Liver (tissue), 9 donors: Measurements from ENCODE around the gene ZNF684. TPM values are rescaled to one million over a fixed set of nuclear protein-coding genes. Genes with fewer than 3 reads are reported as not detected.
"Not testable (repeated sequence)": the region's sequence is repeated elsewhere in the genome, so short reads cannot be mapped to it uniquely, and the experiment has no call there.

ENCODE experiments used
- DNase-seq: peaks from one replicate; pipeline ENCODE4 v3.0.0-alpha.2; 2017; ENCODE audit warnings: low spot score
- H3K27ac ChIP-seq, 2 donors: one replicate each; pipeline ENCODE4 v1.7.0; 2013; ENCODE audit warnings: inconsistent platforms in 2 of 2, low read length in 2 of 2, control low read depth in 1 of 2, low read depth in 1 of 2, mild to moderate bottlenecking in 1 of 2
- H3K27me3 ChIP-seq, 4 donors: one replicate each; pipeline versions ENCODE4 v1.6.1 to v1.7.0; 2013; ENCODE audit warnings: low read length in 3 of 4, inconsistent platforms in 1 of 4, mild to moderate bottlenecking in 1 of 4, moderate library complexity in 1 of 4; ENCODE audit not compliant: control insufficient read depth in 4 of 4, insufficient read depth in 4 of 4
- H3K36me3 ChIP-seq, 4 donors: one replicate each; pipeline versions ENCODE4 v1.6.1 to v1.7.0; 2013; ENCODE audit warnings: low read length in 3 of 4, mild to moderate bottlenecking in 3 of 4, low read depth in 1 of 4, moderate library complexity in 1 of 4; ENCODE audit not compliant: control insufficient read depth in 4 of 4, insufficient read depth in 3 of 4
- H3K4me1 ChIP-seq, 4 donors: one replicate each; pipeline versions ENCODE4 v1.6.1 to v1.7.0; 2013; ENCODE audit warnings: low read length in 3 of 4, mild to moderate bottlenecking in 3 of 4, moderate library complexity in 1 of 4; ENCODE audit not compliant: control insufficient read depth in 4 of 4, insufficient read depth in 4 of 4
- H3K4me3 ChIP-seq, 3 donors: one replicate each; pipeline versions ENCODE4 v1.6.1 to v1.7.0; 2013; ENCODE audit warnings: low read length in 3 of 3, control low read depth in 1 of 3, low read depth in 1 of 3, mild to moderate bottlenecking in 1 of 3
- H3K9ac ChIP-seq, 2 donors: one replicate each; pipeline ENCODE4 v1.7.0; 2013; ENCODE audit warnings: low read length in 2 of 2, mild to moderate bottlenecking in 2 of 2, moderate library complexity in 2 of 2, control low read depth in 1 of 2, low read depth in 1 of 2
- H3K9me3 ChIP-seq, 4 donors: one replicate each; pipeline versions ENCODE4 v1.6.1 to v1.7.0; 2013; ENCODE audit warnings: low read length in 3 of 4; ENCODE audit not compliant: control insufficient read depth in 4 of 4
- EGR1 ChIP-seq, 2 donors: IDR thresholded peaks; 2 replicates each; pipeline ENCODE4 v1.6.1; 2016 to 2018; ENCODE audit warnings: antibody characterized with exemption in 2 of 2, low read depth in 2 of 2
- FOXA1 ChIP-seq: IDR thresholded peaks from 2 replicates; pipeline ENCODE4 v1.6.1; 2016; ENCODE audit warnings: antibody characterized with exemption
- FOXA2 ChIP-seq: IDR thresholded peaks from 2 replicates; pipeline ENCODE4 v1.6.1; 2016; ENCODE audit warnings: antibody characterized with exemption
- GABPA ChIP-seq, 2 donors: IDR thresholded peaks in 1 of 2; conservative IDR thresholded peaks in 1 of 2; 2 replicates each; pipeline ENCODE4 v1.6.1; 2016; ENCODE audit warnings: antibody characterized with exemption in 2 of 2, mild to moderate bottlenecking in 1 of 2, moderate library complexity in 1 of 2
- HNF4A ChIP-seq, 2 donors: conservative IDR thresholded peaks; 2 replicates each; pipeline ENCODE4 v1.6.1; 2016; ENCODE audit warnings: antibody characterized with exemption in 2 of 2, mild to moderate bottlenecking in 2 of 2
- HNF4G ChIP-seq: IDR thresholded peaks from 2 replicates; pipeline ENCODE4 v1.6.1; 2016; ENCODE audit warnings: antibody characterized with exemption
- JUND ChIP-seq, 2 donors: IDR thresholded peaks; 2 replicates each; pipeline ENCODE4 v1.6.1; 2016; ENCODE audit warnings: antibody characterized with exemption in 2 of 2
- NR2F2 ChIP-seq: IDR thresholded peaks from 2 replicates; pipeline ENCODE4 v1.6.1; 2016; ENCODE audit warnings: antibody characterized with exemption
- RAD21 ChIP-seq, 2 donors: IDR thresholded peaks; 2 replicates each; pipeline ENCODE4 v1.6.1; 2016; ENCODE audit warnings: antibody characterized with exemption in 2 of 2, mild to moderate bottlenecking in 2 of 2
- RXRA ChIP-seq, 2 donors: IDR thresholded peaks; 2 replicates each; pipeline ENCODE4 v1.6.1; 2017 to 2018; ENCODE audit warnings: antibody characterized with exemption in 2 of 2, mild to moderate bottlenecking in 1 of 2
- SP1 ChIP-seq: IDR thresholded peaks from 2 replicates; pipeline ENCODE4 v1.6.1; 2018; ENCODE audit warnings: antibody characterized with exemption, mild to moderate bottlenecking
- TAF1 ChIP-seq: conservative IDR thresholded peaks from 2 replicates; pipeline ENCODE4 v1.6.1; 2016; ENCODE audit warnings: antibody characterized with exemption, mild to moderate bottlenecking
- YY1 ChIP-seq: IDR thresholded peaks from 2 replicates; pipeline ENCODE4 v1.6.1; 2016; ENCODE audit warnings: antibody characterized with exemption, mild to moderate bottlenecking
- WGBS: extraction: QIAGEN DNeasy Blood & Tissue Kit; methylation state at CpG from one replicate; pipeline ENCODE4 v1.1.7; 2013; 5-methylcytosine and 5-hydroxymethylcytosine counted together
- polyA plus RNA-seq, 2 donors: library from polyadenylated mRNA; stranded (reverse) in 1 of 2; unstranded in 1 of 2; fragments of 200-250 nt in 1 of 2; fragments of >200 nt in 1 of 2; fragmentation: Nextera tagmentation in 1 of 2; extraction: Ambion mirVana in 1 of 2; gene quantifications; one replicate each; pipeline versions ENCODE4 v1.2.1 to v1.2.3, GENCODE V29; 2013 to 2015
- total RNA-seq, 2 donors: library from RNA; depleted of rRNA; stranded (reverse); fragments of >200 nt; gene quantifications; one replicate each; pipeline ENCODE4 v1.2.3, GENCODE V29; 2014
- TF ChIP-seq, protein P1 (sequence below): IDR thresholded peaks from 2 replicates; pipeline ENCODE4 v1.6.1; 2016; ENCODE audit warnings: antibody characterized with exemption
- TF ChIP-seq, protein P2 (sequence below): IDR thresholded peaks from 2 replicates; pipeline ENCODE4 v1.6.1; 2016; ENCODE audit warnings: antibody characterized with exemption
- TF ChIP-seq, protein P3 (sequence below): fragments of 150-350 bp; IDR thresholded peaks from 2 replicates; pipeline ENCODE4 v1.5.1; 2017; ENCODE audit warnings: improper control_type of control experiment, low read depth, low read length; ENCODE audit not compliant: missing input control
- TF ChIP-seq, protein P4 (sequence below): IDR thresholded peaks from 2 replicates; pipeline ENCODE4 v1.6.1; 2016; ENCODE audit warnings: antibody characterized with exemption, mild to moderate bottlenecking
- TF ChIP-seq, protein P5 (sequence below): IDR thresholded peaks from 2 replicates; pipeline ENCODE4 v1.6.1; 2016; ENCODE audit warnings: antibody characterized with exemption
- donor health status: healthy.
- donor health status: healthy.
- donor health status: healthy.
- donor health status: healthy.
- donor health status: healthy.

Gene ZNF684
- total and polyA plus RNA-seq, 4 donors: 7.6 to 17.1 (median 10.2) TPM

DNA sequence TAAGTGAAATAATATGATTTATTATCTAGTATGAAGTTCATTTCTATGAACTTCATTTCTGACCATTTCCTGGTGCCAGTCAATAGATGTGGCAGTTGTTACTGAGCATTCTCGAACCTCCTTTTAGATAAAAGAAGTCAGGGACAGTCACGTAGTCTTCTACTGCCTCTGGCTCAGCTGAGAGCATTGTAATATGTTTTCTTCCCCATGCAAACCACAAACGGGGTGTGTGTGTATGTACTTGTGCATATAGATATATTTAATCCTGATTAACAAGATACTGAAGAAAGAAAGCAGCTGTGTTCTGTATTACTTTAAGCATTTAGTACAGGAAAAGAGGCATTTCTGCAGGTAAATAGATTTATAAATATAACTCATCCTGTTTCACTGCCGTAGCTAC is 21.6 kb downstream of the ZNF684 start (continued):
- TF ChIP-seq HNF4A (conservative IDR thresholded peaks at IDR 0.05) (no peak), TAF1 (no peak)

DNA sequence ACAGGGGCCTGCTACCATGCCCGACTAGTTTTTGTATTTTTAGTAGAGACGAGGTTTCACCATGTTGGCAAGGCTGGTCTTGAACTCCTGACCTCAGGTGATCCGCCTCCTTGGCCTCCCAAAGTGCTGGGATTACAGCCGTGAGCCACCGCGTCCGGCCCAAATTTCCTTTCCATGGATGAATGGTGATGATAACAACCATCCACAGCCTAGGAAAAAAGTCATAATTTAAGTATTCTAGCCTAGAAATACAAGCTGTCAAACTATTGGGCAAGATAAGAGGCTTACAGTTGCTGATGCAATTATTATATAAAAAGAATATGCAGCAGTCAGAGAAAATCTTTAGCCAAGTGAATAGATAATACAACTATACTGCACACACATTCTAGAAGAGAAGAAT is 23.4 kb downstream of the ZNF684 start:
- not testable (repeated sequence) for H3K9ac ChIP-seq, H3K9me3 ChIP-seq
- 81% methylated on average over 7 of the region's 7 CpGs for WGBS

DNA sequence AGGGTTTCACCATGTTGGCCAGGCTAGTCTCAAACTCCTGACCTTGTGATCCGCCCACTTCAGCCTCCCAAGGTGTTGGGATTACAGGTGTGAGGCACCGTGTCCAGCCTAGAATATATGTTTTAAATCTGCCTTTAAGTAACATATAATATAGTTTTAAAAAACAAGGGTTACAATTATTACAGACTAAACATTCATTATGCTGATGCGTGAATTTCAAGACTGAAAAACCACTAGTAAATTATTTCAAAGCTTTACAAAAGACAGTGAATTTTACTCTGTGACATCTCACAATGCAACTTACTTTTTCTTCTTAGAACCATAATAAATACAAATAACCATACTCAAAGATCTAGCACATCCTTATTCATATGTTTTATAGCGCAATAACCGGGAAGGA is 24.7 kb downstream of the ZNF684 start:
- TF ChIP-seq SP1: no peak
- TF ChIP-seq, protein P1, sequence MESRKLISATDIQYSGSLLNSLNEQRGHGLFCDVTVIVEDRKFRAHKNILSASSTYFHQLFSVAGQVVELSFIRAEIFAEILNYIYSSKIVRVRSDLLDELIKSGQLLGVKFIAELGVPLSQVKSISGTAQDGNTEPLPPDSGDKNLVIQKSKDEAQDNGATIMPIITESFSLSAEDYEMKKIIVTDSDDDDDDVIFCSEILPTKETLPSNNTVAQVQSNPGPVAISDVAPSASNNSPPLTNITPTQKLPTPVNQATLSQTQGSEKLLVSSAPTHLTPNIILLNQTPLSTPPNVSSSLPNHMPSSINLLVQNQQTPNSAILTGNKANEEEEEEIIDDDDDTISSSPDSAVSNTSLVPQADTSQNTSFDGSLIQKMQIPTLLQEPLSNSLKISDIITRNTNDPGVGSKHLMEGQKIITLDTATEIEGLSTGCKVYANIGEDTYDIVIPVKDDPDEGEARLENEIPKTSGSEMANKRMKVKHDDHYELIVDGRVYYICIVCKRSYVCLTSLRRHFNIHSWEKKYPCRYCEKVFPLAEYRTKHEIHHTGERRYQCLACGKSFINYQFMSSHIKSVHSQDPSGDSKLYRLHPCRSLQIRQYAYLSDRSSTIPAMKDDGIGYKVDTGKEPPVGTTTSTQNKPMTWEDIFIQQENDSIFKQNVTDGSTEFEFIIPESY: no peak
- TF ChIP-seq EGR1 (IDR thresholded peaks at IDR 0.05; ENCODE audit: low read depth in 2 of 2): no peak
- no peak for TF ChIP-seq YY1
- TF ChIP-seq FOXA2: no peak
- TF ChIP-seq, protein P2, sequence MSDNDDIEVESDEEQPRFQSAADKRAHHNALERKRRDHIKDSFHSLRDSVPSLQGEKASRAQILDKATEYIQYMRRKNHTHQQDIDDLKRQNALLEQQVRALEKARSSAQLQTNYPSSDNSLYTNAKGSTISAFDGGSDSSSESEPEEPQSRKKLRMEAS: no peak
- TF ChIP-seq, protein P3, sequence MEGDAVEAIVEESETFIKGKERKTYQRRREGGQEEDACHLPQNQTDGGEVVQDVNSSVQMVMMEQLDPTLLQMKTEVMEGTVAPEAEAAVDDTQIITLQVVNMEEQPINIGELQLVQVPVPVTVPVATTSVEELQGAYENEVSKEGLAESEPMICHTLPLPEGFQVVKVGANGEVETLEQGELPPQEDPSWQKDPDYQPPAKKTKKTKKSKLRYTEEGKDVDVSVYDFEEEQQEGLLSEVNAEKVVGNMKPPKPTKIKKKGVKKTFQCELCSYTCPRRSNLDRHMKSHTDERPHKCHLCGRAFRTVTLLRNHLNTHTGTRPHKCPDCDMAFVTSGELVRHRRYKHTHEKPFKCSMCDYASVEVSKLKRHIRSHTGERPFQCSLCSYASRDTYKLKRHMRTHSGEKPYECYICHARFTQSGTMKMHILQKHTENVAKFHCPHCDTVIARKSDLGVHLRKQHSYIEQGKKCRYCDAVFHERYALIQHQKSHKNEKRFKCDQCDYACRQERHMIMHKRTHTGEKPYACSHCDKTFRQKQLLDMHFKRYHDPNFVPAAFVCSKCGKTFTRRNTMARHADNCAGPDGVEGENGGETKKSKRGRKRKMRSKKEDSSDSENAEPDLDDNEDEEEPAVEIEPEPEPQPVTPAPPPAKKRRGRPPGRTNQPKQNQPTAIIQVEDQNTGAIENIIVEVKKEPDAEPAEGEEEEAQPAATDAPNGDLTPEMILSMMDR: no peak
- TF ChIP-seq JUND (IDR thresholded peaks at IDR 0.05): no peak
- no peak for TF ChIP-seq NR2F2
- TF ChIP-seq, protein P4, sequence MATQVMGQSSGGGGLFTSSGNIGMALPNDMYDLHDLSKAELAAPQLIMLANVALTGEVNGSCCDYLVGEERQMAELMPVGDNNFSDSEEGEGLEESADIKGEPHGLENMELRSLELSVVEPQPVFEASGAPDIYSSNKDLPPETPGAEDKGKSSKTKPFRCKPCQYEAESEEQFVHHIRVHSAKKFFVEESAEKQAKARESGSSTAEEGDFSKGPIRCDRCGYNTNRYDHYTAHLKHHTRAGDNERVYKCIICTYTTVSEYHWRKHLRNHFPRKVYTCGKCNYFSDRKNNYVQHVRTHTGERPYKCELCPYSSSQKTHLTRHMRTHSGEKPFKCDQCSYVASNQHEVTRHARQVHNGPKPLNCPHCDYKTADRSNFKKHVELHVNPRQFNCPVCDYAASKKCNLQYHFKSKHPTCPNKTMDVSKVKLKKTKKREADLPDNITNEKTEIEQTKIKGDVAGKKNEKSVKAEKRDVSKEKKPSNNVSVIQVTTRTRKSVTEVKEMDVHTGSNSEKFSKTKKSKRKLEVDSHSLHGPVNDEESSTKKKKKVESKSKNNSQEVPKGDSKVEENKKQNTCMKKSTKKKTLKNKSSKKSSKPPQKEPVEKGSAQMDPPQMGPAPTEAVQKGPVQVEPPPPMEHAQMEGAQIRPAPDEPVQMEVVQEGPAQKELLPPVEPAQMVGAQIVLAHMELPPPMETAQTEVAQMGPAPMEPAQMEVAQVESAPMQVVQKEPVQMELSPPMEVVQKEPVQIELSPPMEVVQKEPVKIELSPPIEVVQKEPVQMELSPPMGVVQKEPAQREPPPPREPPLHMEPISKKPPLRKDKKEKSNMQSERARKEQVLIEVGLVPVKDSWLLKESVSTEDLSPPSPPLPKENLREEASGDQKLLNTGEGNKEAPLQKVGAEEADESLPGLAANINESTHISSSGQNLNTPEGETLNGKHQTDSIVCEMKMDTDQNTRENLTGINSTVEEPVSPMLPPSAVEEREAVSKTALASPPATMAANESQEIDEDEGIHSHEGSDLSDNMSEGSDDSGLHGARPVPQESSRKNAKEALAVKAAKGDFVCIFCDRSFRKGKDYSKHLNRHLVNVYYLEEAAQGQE: no peak
- no peak for TF ChIP-seq FOXA1
- no peak for TF ChIP-seq RXRA (IDR thresholded peaks at IDR 0.05)
- no peak for TF ChIP-seq TAF1
- no peak for TF ChIP-seq RAD21 (IDR thresholded peaks at IDR 0.05)
- no peak for TF ChIP-seq HNF4G
- no peak for TF ChIP-seq HNF4A (conservative IDR thresholded peaks at IDR 0.05)
- TF ChIP-seq, protein P5, sequence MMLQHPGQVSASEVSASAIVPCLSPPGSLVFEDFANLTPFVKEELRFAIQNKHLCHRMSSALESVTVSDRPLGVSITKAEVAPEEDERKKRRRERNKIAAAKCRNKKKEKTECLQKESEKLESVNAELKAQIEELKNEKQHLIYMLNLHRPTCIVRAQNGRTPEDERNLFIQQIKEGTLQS: no peak
- no peak for TF ChIP-seq GABPA (IDR thresholded peaks at IDR 0.05 in 1 of 2, conservative IDR thresholded peaks at IDR 0.05 in 1 of 2)
- Histone ChIP-seq H3K27ac (no peak overlapping the region), H3K9me3 (no peaks in the 10 kb centered on the region), H3K36me3 (no peaks in the 10 kb centered on the region), H3K9ac (no peak overlapping the region), H3K4me1 (no peaks in the 10 kb centered on the region), H3K4me3 (no peak overlapping the region), H3K27me3 (no peaks in the 10 kb centered on the region)
- WGBS: 92% methylated on average over 5 of the region's 5 CpGs
- no peak for DNase-seq

More for the DNA sequence above, 23.4 kb downstream of the ZNF684 start:
- not testable (repeated sequence) for H3K27ac ChIP-seq, H3K36me3 ChIP-seq, H3K27me3 ChIP-seq, H3K4me1 ChIP-seq, DNase-seq, H3K4me3 ChIP-seq

DNA sequence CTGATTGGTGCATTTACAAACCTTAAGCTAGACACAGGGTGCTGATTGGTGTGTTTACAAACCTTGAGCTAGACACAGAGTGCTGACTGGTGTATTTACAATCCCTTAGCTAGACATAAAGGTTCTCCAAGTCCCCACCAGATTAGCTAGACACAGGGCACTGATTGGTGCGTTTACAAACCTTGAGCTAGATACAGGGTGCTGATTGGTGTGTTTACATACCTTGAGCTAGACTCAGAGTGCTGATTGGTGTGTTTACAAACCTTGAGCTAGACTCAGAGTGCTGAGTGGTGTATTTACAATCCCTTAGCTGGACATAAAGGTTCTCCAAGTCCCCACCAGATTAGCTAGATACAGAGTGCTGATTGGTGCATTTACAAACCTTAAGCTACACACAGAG is 26.8 kb downstream of the ZNF684 start:
- H3K9me3 ChIP-seq, H3K36me3 ChIP-seq, H3K27ac ChIP-seq, H3K9ac ChIP-seq, H3K4me1 ChIP-seq, H3K27me3 ChIP-seq, H3K4me3 ChIP-seq, DNase-seq: not testable (repeated sequence)
- WGBS: 89% methylated on average over 1 of the region's 1 CpG
